K562 (cell line): ENCODE results near the gene RBFOX2. TPM values are rescaled to one million over a fixed set of nuclear protein-coding genes. Genes with fewer than 3 reads are reported as not detected.

Experiments used
- ATAC-seq: fragments of 200-7000 bp; cut with Tn5 transposase; 3 replicates; pipeline ENCODE4 v1.9.1; 2020; ENCODE audit warnings: moderate library complexity
- BruUV-seq: library from RNA; stranded (reverse); fragments of 400-500 nt; replicated peaks from 2 replicates; lab custom pipeline; 2021; lab: Mats Ljungman, UMichigan
- CTCF ChIA-PET: fragments of 300-600 bp; formaldehyde crosslinking; extraction: SDS; loops from one replicate; lab custom pipeline; 2021; ENCODE audit warnings: low intra/inter-chr PET ratio; lab: Yijun Ruan, JAX
- POLR2A ChIA-PET: fragments of 300-600, 350-650 bp; sonication (Branson Sonifier 250); formaldehyde crosslinking; extraction: SDS; loops from one replicate; lab custom pipeline; 2021; ENCODE audit warnings: antibody characterized with exemption, inconsistent platforms; lab: Yijun Ruan, JAX
- DNase-seq, 4 experiments: peaks; one replicate each; pipeline versions ENCODE4 v3.0.0 to v3.0.0-alpha.2; 2011 to 2018; ENCODE audit warnings: low spot score in 3 of 4, mixed read lengths in 3 of 4; ENCODE audit errors: extremely low read depth in 1 of 4
- FAIRE-seq: peaks from 2 replicates; lab custom pipeline; 2011; peaks lifted over from hg19 to GRCh38; lab: Jason Lieb, UNC
- H2AFZ ChIP-seq: 2 replicates; pipeline ENCODE4 v1.6.0; 2011; ENCODE audit warnings: low read depth, low read length, control low read depth, inconsistent platforms
- H3K27ac ChIP-seq: fragments of 200-600 bp; 3 replicates; pipeline ENCODE4 v1.8.0; 2011; ENCODE audit warnings: low read depth, mild to moderate bottlenecking, control low read depth, inconsistent platforms, low read length, moderate library complexity, mixed read lengths; ENCODE audit errors: extremely low read depth
- H3K27me3 ChIP-seq, 2 experiments: fragments of 300-600 bp in 1 of 2; 2 replicates in 1 of 2; 3 replicates in 1 of 2; pipeline versions ENCODE4 v1.6.0 to v1.8.0; 2011; ENCODE audit warnings: inconsistent platforms in 2 of 2, low read length in 2 of 2, mild to moderate bottlenecking in 1 of 2, mixed read lengths in 1 of 2, moderate library complexity in 1 of 2; ENCODE audit not compliant: control insufficient read depth in 2 of 2, insufficient read depth in 2 of 2
- H3K36me3 ChIP-seq: fragments of 300-600 bp; 3 replicates; pipeline ENCODE4 v1.8.0; 2011; ENCODE audit warnings: mild to moderate bottlenecking, low read length, inconsistent platforms; ENCODE audit not compliant: control insufficient read depth, insufficient read depth
- H3K4me1 ChIP-seq, 2 experiments: fragments of 200-600 bp in 1 of 2; replicated peaks in 1 of 2; 2 replicates in 1 of 2; 3 replicates in 1 of 2; pipeline versions ENCODE4 v1.5.1 to v1.8.0; 2011; ENCODE audit warnings: inconsistent platforms in 2 of 2, low read length in 2 of 2, mild to moderate bottlenecking in 1 of 2, mixed read lengths in 1 of 2, moderate library complexity in 1 of 2; ENCODE audit not compliant: control insufficient read depth in 2 of 2, insufficient read depth in 2 of 2
- H3K4me2 ChIP-seq: 2 replicates; pipeline ENCODE4 v1.6.1; 2011; ENCODE audit warnings: low read length, control low read depth, inconsistent platforms, mixed read lengths; ENCODE audit not compliant: insufficient read depth
- H3K4me3 ChIP-seq: fragments of 200-600 bp; sonication (generic), shearing (Covaris generic); 2 replicates; pipeline ENCODE4 v1.5.1; 2016; ENCODE audit warnings: control low read depth, inconsistent platforms
- H3K79me2 ChIP-seq: fragments of 200-600 bp; 3 replicates; pipeline ENCODE4 v1.8.0; 2011; ENCODE audit warnings: low read length, inconsistent platforms; ENCODE audit not compliant: control insufficient read depth, insufficient read depth
- H3K9ac ChIP-seq, 2 experiments: 2 replicates each; pipeline versions ENCODE4 v1.6.0 to v1.6.1; 2011; ENCODE audit warnings: low read depth in 2 of 2, low read length in 2 of 2, control low read depth in 1 of 2, inconsistent platforms in 1 of 2, mild to moderate bottlenecking in 1 of 2, mixed read lengths in 1 of 2; ENCODE audit not compliant: insufficient read depth in 1 of 2
- H3K9me1 ChIP-seq: one replicate; pipeline ENCODE4 v1.6.0; 2011; ENCODE audit warnings: inconsistent platforms, mild to moderate bottlenecking, low read length, moderate library complexity; ENCODE audit not compliant: control insufficient read depth, insufficient read depth
- H3K9me3 ChIP-seq: replicated peaks from 2 replicates; pipeline ENCODE4 v1.5.1; 2011; ENCODE audit warnings: low read depth, low read length, inconsistent platforms; ENCODE audit not compliant: control insufficient read depth, insufficient read depth
- H4K20me1 ChIP-seq: replicated peaks from 2 replicates; pipeline ENCODE4 v1.6.1; 2011; ENCODE audit warnings: low read length, inconsistent platforms, mixed read lengths; ENCODE audit not compliant: control insufficient read depth, insufficient read depth
- ARID1B ChIP-seq: fragments of 450-650 bp; IDR thresholded peaks from 2 replicates; pipeline ENCODE4 v1.6.1; 2016; ENCODE audit warnings: antibody characterized with exemption, mild to moderate bottlenecking, inconsistent platforms
- CBFA2T3 ChIP-seq: fragments of 450-650 bp; IDR thresholded peaks from 2 replicates; pipeline ENCODE4 v1.6.1; 2017
- NCOR1 ChIP-seq: fragments of 450-650 bp; IDR thresholded peaks from 2 replicates; pipeline ENCODE4 v1.6.1; 2016; ENCODE audit warnings: mild to moderate bottlenecking, moderate library complexity
- NONO ChIP-seq, 2 experiments: fragments of 200-400 bp in 1 of 2; fragments of 450-650 bp in 1 of 2; formaldehyde crosslinking in 1 of 2; IDR thresholded peaks; 2 replicates each; pipeline ENCODE4 v1.6.1; 2017; ENCODE audit warnings: low read depth in 2 of 2, mild to moderate bottlenecking in 2 of 2, moderate library complexity in 2 of 2, low read length in 1 of 2
- POLR3A ChIP-seq: IDR thresholded peaks from 2 replicates; pipeline ENCODE4 v1.6.1; 2011; ENCODE audit warnings: borderline replicate concordance, mild to moderate bottlenecking, moderate library complexity; ENCODE audit not compliant: insufficient read length, insufficient read depth; ENCODE audit errors: extremely low read depth
- SMARCA4 ChIP-seq: fragments of 450-650 bp; IDR thresholded peaks from 2 replicates; pipeline ENCODE4 v1.6.1; 2016
- TCF3 ChIP-seq: sonication (generic); formaldehyde crosslinking; IDR thresholded peaks from 2 replicates; pipeline ENCODE4 v1.4.0; 2020; ENCODE audit warnings: mild to moderate bottlenecking, missing genetic modification reagents
- TEAD4 ChIP-seq, 2 experiments: sonication (generic) in 1 of 2; formaldehyde crosslinking in 1 of 2; IDR thresholded peaks; 2 replicates each; pipeline versions ENCODE4 v1.6.1 to v1.8.0; 2012 to 2022; ENCODE audit warnings: borderline replicate concordance in 1 of 2, inconsistent platforms in 1 of 2, low read length in 1 of 2, mild to moderate bottlenecking in 1 of 2, missing genetic modification reagents in 1 of 2
- ZBTB17 ChIP-seq: fragments of 450-650 bp; formaldehyde crosslinking; IDR thresholded peaks from 2 replicates; pipeline ENCODE4 v1.4.0; 2020; ENCODE audit warnings: mild to moderate bottlenecking
- ZKSCAN8 ChIP-seq: fragments of 200-800 bp; sonication (Bioruptor generic); IDR thresholded peaks from 2 replicates; pipeline ENCODE4 v1.6.1; 2016; ENCODE audit warnings: missing genetic modification characterization, missing compliant biosample characterization
- WGBS: fragments of 100-300 bp; shearing (Covaris generic); methylation state at CpG from one replicate; pipeline ENCODE4 v1.1.6; 2016; ENCODE audit warnings: low coverage, mixed read lengths; ENCODE audit not compliant: insufficient coverage; ENCODE audit errors: missing lambda C conversion rate; 5-methylcytosine and 5-hydroxymethylcytosine counted together
- in situ Hi-C: fragments of 300-500 bp; cut with MboI; formaldehyde crosslinking; loops from 4 replicates; pipeline ENCODE4 v1.15.0; 2018; ENCODE audit warnings: inconsistent platforms, mixed read lengths
- intact Hi-C: fragments of 100-400 bp; cut with micrococcal nuclease; formaldehyde crosslinking; loops from 2 replicates; pipeline ENCODE4 v1.14.2; 2022
- polyA plus RNA-seq, 8 experiments: library from polyadenylated mRNA; depleted of rRNA in 4 of 8; stranded (reverse) in 5 of 8; unstranded in 3 of 8; fragments of >200 nt; fragmentation: Nextera tagmentation in 2 of 8; fragmentation: Illumina TruSeq in 1 of 8; extraction: Ambion mirVana in 2 of 8; extraction: Trizol in 1 of 8; gene quantifications; 2 replicates each; pipeline versions ENCODE4 v1.2.1 to v1.2.3, GENCODE V29; 2011 to 2014; ENCODE audit warnings: inconsistent platforms in 1 of 8, missing spikeins in 1 of 8
- total RNA-seq, 7 experiments: library from RNA; depleted of rRNA in 6 of 7; stranded (reverse); fragments of >200 nt in 6 of 7; fragmentation: Illumina TruSeq in 2 of 7; extraction: Trizol in 2 of 7; gene quantifications; 2 replicates each; pipeline versions ENCODE4 v1.2.1 to v1.2.3, GENCODE V29; 2011 to 2021; ENCODE audit warnings: low replicate concordance in 1 of 7
- TF ChIP-seq, protein P1 (sequence below): sonication (generic); formaldehyde crosslinking; IDR thresholded peaks from 2 replicates; pipeline ENCODE4 v1.9.0; 2022; ENCODE audit warnings: mild to moderate bottlenecking, missing genetic modification reagents
- TF ChIP-seq, protein P2 (sequence below): fragments of 250-450 bp; sonication (Bioruptor Pico); IDR thresholded peaks from 2 replicates; pipeline ENCODE4 v1.8.0; 2021; ENCODE audit warnings: moderate library complexity, mild to moderate bottlenecking, inconsistent platforms
- TF ChIP-seq, protein P3 (sequence below): fragments of 450-650 bp; IDR thresholded peaks from one replicate; pipeline ENCODE4 v1.6.1; 2018; ENCODE audit warnings: mild to moderate bottlenecking, moderate library complexity; ENCODE audit not compliant: partially characterized antibody
- TF ChIP-seq, protein P4 (sequence below): IDR thresholded peaks from 2 replicates; pipeline ENCODE4 v1.6.1; 2011; ENCODE audit not compliant: insufficient read length; ENCODE audit errors: extremely low read depth
- TF ChIP-seq, protein P5 (sequence below): fragments of 450-650 bp; IDR thresholded peaks from 2 replicates; pipeline ENCODE4 v1.6.1; 2018; ENCODE audit not compliant: partially characterized antibody

RBFOX2 gene
- total and polyA plus RNA-seq, 9 of the 15 experiments (the other 6 are each of a cell fraction or from before 2014, with no cell fraction given), result 5.8 to 24.8 (median 14.2) TPM

DNA sequence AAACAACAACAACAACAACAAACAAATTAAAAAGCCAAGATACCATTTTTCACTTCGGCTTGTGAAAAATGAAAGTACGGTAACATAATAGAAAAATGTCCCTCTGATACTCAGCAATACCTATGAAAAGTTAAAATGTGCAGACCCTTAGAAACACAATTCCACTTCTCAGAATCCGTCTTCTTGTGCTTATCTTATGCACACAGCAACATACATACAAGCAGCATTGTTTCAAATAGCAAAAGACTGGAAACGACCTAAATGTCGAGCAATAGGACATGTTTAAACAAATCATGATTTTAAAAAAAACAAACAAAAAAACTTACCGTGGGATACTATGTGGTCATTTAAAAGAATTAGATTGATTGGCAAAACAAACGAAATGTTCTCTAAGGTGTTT, 26.5 kb downstream of the RBFOX2 start:
- H3K36me3 ChIP-seq, result no peaks in the 10 kb centered on the region
- CTCF ChIA-PET, result no interaction called here
- peak overlapping the region in 1 of 2 experiments; percentile 46; a peak in 3 of 4 replicates for H3K9ac ChIP-seq
- POLR2A ChIA-PET, result interaction anchor here (0.6 to 2.0 kb wide), 3 partner anchors 10 to 37 kb away, joined by 3 to 8 read pairs (median 6); no protein-coding TSS in a partner anchor
- H3K79me2 ChIP-seq, result peaks cover 39% of the 10 kb centered on the region
- H3K4me2 ChIP-seq, result peak overlapping the region; percentile 55
- WGBS, result 3% methylated on average over 7 of the region's 7 CpGs
- DNase-seq (peak in 2 of 4 experiments; percentile 15 to 38), FAIRE-seq (peak; percentile 82), ATAC-seq (peak; percentile 54; the same call in 2 of the 3 replicates)
- no peaks in the 10 kb centered on the region for H3K9me3 ChIP-seq
- peak overlapping the region; percentile 58; the same call in 1 of the 2 replicates for H2AFZ ChIP-seq
- H3K27ac ChIP-seq, result peak overlapping the region; percentile 63; the same call in 2 of the 3 replicates
- no TSS peak for BruUV-seq
- intact Hi-C loops (loop anchor here (10.0 kb wide), 1 partner anchor 63 kb away; no protein-coding TSS in a partner anchor), in situ Hi-C loops (no loop called here)
- peaks cover 10 to 13% of the 10 kb centered on the region in 2 experiments; a peak in 4 of 5 replicates for H3K4me1 ChIP-seq
- H4K20me1 ChIP-seq, result no peaks in the 10 kb centered on the region
- H3K27me3 ChIP-seq, result no peaks in the 10 kb centered on the region
- H3K4me3 ChIP-seq, result no peak overlapping the region
- no peaks in the 10 kb centered on the region for H3K9me1 ChIP-seq
- TF ChIP-seq NCOR1 (peak; percentile 9; the same call in 1 of the 2 replicates), POLR3A (no peak), CBFA2T3 (peak; percentile 49), SMARCA4 (peak; percentile 43; the same call in 1 of the 2 replicates), TCF3 (CRISPR knock-in tag) (peak; percentile 66), NONO (IDR thresholded peaks at IDR 0.05; ENCODE audit: low read depth in 2 of 2, low read length in 1 of 2) (no peak), TEAD4 (IDR thresholded peaks at IDR 0.05; ENCODE audit: low read length) (0 out of 2 replicates have a peak, but pooled peaks have one; percentile 32), TEAD4 (CRISPR knock-in tag; IDR thresholded peaks at IDR 0.05; ENCODE audit: borderline replicate concordance) (no peak), ARID1B (peak; percentile 82), ZBTB17 (no peak), ZKSCAN8 (CRISPR knock-in tag) (no peak)
- TF ChIP-seq, protein P1, sequence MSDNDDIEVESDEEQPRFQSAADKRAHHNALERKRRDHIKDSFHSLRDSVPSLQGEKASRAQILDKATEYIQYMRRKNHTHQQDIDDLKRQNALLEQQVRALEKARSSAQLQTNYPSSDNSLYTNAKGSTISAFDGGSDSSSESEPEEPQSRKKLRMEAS (CRISPR knock-in tag), result no peak
- TF ChIP-seq, protein P2, sequence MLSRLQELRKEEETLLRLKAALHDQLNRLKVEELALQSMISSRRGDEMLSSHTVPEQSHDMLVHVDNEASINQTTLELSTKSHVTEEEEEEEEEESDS (CRISPR knock-in tag), result no peak
- TF ChIP-seq, protein P3, sequence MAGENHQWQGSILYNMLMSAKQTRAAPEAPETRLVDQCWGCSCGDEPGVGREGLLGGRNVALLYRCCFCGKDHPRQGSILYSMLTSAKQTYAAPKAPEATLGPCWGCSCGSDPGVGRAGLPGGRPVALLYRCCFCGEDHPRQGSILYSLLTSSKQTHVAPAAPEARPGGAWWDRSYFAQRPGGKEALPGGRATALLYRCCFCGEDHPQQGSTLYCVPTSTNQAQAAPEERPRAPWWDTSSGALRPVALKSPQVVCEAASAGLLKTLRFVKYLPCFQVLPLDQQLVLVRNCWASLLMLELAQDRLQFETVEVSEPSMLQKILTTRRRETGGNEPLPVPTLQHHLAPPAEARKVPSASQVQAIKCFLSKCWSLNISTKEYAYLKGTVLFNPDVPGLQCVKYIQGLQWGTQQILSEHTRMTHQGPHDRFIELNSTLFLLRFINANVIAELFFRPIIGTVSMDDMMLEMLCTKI, result no peak
- TF ChIP-seq, protein P4, sequence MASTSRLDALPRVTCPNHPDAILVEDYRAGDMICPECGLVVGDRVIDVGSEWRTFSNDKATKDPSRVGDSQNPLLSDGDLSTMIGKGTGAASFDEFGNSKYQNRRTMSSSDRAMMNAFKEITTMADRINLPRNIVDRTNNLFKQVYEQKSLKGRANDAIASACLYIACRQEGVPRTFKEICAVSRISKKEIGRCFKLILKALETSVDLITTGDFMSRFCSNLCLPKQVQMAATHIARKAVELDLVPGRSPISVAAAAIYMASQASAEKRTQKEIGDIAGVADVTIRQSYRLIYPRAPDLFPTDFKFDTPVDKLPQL, result no peak
- TF ChIP-seq, protein P5, sequence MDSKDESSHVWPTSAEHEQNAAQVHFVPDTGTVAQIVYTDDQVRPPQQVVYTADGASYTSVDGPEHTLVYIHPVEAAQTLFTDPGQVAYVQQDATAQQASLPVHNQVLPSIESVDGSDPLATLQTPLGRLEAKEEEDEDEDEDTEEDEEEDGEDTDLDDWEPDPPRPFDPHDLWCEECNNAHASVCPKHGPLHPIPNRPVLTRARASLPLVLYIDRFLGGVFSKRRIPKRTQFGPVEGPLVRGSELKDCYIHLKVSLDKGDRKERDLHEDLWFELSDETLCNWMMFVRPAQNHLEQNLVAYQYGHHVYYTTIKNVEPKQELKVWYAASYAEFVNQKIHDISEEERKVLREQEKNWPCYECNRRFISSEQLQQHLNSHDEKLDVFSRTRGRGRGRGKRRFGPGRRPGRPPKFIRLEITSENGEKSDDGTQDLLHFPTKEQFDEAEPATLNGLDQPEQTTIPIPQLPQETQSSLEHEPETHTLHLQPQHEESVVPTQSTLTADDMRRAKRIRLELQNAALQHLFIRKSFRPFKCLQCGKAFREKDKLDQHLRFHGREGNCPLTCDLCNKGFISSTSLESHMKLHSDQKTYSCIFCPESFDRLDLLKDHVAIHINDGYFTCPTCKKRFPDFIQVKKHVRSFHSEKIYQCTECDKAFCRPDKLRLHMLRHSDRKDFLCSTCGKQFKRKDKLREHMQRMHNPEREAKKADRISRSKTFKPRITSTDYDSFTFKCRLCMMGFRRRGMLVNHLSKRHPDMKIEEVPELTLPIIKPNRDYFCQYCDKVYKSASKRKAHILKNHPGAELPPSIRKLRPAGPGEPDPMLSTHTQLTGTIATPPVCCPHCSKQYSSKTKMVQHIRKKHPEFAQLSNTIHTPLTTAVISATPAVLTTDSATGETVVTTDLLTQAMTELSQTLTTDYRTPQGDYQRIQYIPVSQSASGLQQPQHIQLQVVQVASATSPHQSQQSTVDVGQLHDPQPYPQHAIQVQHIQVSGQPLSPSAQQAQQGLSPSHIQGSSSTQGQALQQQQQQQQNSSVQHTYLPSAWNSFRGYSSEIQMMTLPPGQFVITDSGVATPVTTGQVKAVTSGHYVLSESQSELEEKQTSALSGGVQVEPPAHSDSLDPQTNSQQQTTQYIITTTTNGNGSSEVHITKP, result peak; percentile 38
